A549 (cell line): Measurements from ENCODE around the gene PTPRCAP. TPM values are rescaled to one million over a fixed set of nuclear protein-coding genes. Genes with fewer than 3 reads are reported as not detected.
A peak's percentile ranks its signal among the peaks of the same experiment; 100 is the strongest.

Experiments used
- ATAC-seq, 2 experiments: fragments of 200-7000 bp in 1 of 2; fragments of >200 bp in 1 of 2; cut with Nextera tagmentation in 1 of 2; cut with Tn5 transposase in 1 of 2; 3 replicates each; pipeline versions ENCODE4 v1.8.0 to v1.9.1; 2018 to 2020; ENCODE audit warnings: mild to moderate bottlenecking in 1 of 2, moderate library complexity in 1 of 2
- CTCF ChIA-PET: fragments of 300-600 bp; sonication (Branson Sonifier 250); formaldehyde crosslinking; extraction: SDS; loops from one replicate; lab custom pipeline; 2021; ENCODE audit warnings: antibody characterized with exemption, inconsistent platforms; lab: Yijun Ruan, JAX
- POLR2A ChIA-PET: fragments of 350-600 bp; formaldehyde crosslinking; extraction: SDS; loops from one replicate; lab custom pipeline; 2021; ENCODE audit warnings: antibody characterized with exemption, inconsistent platforms; lab: Yijun Ruan, JAX
- DNase-seq, 2 experiments: peaks; one replicate each; pipeline versions ENCODE4 v3.0.0 to v3.0.0-alpha.2; 2011 to 2016; ENCODE audit warnings: low read depth in 1 of 2, low spot score in 1 of 2
- FAIRE-seq: peaks from 2 replicates; lab custom pipeline; 2011; peaks lifted over from hg19 to GRCh38; lab: Jason Lieb, UNC
- H3K27ac ChIP-seq, 2 experiments: fragments of >200 bp; sonication (Bioruptor Twin); formaldehyde crosslinking; 3 replicates each; pipeline ENCODE4 v1.5.1; 2016 to 2017
- H3K4me1 ChIP-seq: fragments of >200 bp; sonication (Bioruptor Twin); formaldehyde crosslinking; 3 replicates; pipeline ENCODE4 v1.6.1; 2016
- H3K4me2 ChIP-seq: fragments of >200 bp; sonication (Bioruptor Twin); formaldehyde crosslinking; 3 replicates; pipeline ENCODE4 v1.6.1; 2016
- H3K4me3 ChIP-seq: fragments of >200 bp; sonication (Bioruptor Twin); formaldehyde crosslinking; 3 replicates; pipeline ENCODE4 v1.5.1; 2016
- H3K9me3 ChIP-seq: fragments of >200 bp; sonication (Bioruptor Twin); formaldehyde crosslinking; 3 replicates; pipeline ENCODE4 v1.6.1; 2016
- ATOH8 ChIP-seq: fragments of 250-450 bp; sonication (Bioruptor Pico); IDR thresholded peaks from 2 replicates; pipeline ENCODE4 v1.5.0; 2020; ENCODE audit warnings: low read depth, mild to moderate bottlenecking, moderate library complexity
- BCL3 ChIP-seq: fragments of >200 bp; sonication (Bioruptor Twin); formaldehyde crosslinking; IDR thresholded peaks from 3 replicates; pipeline ENCODE4 v1.6.1; 2016
- BHLHE40 ChIP-seq: IDR thresholded peaks from 2 replicates; pipeline ENCODE4 v1.6.1; 2012; ENCODE audit warnings: low read depth, low read length, inconsistent platforms
- CBX8 ChIP-seq: fragments of 200-600 bp; sonication (generic); IDR thresholded peaks from 2 replicates; pipeline ENCODE4 v1.6.1; 2016
- CEBPB ChIP-seq, 2 experiments: fragments of >200 bp in 1 of 2; sonication (Bioruptor Twin) in 1 of 2; formaldehyde crosslinking in 1 of 2; IDR thresholded peaks; 2 replicates each; pipeline ENCODE4 v1.6.1; 2012 to 2016
- CTCF ChIP-seq: fragments of >200 bp; sonication (Bioruptor Twin); formaldehyde crosslinking; IDR thresholded peaks from 3 replicates; pipeline ENCODE4 v1.5.1; 2016
- E2F6 ChIP-seq: IDR thresholded peaks from 2 replicates; pipeline ENCODE4 v1.6.1; 2012; ENCODE audit warnings: low read depth, borderline replicate concordance
- EHMT2 ChIP-seq: fragments of 200-600 bp; sonication (generic); IDR thresholded peaks from 2 replicates; pipeline ENCODE4 v1.6.1; 2016; ENCODE audit warnings: antibody characterized with exemption, low read depth, mild to moderate bottlenecking, moderate library complexity
- EP300 ChIP-seq, 2 experiments: fragments of >200 bp; sonication (Bioruptor Twin); formaldehyde crosslinking; IDR thresholded peaks; 2 replicates in 1 of 2; 3 replicates in 1 of 2; pipeline ENCODE4 v1.6.1; 2016 to 2017
- ESRRA ChIP-seq: fragments of 150-350 bp; IDR thresholded peaks from 2 replicates; pipeline ENCODE4 v1.6.1; 2014; ENCODE audit warnings: mild to moderate bottlenecking, low read length, borderline replicate concordance
- FOSB ChIP-seq: fragments of 250-450 bp; sonication (Bioruptor Pico); IDR thresholded peaks from 2 replicates; pipeline ENCODE4 v1.5.0; 2020; ENCODE audit warnings: mild to moderate bottlenecking, moderate library complexity
- FOSL2 ChIP-seq, 2 experiments: fragments of 450-650 bp in 1 of 2; fragments of >200 bp in 1 of 2; sonication (Bioruptor Twin) in 1 of 2; formaldehyde crosslinking; IDR thresholded peaks; 2 replicates each; pipeline versions ENCODE4 v1.5.0 to v1.6.1; 2016 to 2020; ENCODE audit warnings: mild to moderate bottlenecking in 1 of 2, moderate library complexity in 1 of 2
- HDAC2 ChIP-seq: fragments of 200-600 bp; sonication (generic); IDR thresholded peaks from 2 replicates; pipeline ENCODE4 v1.6.1; 2016
- HOXA7 ChIP-seq: fragments of 250-450 bp; sonication (Bioruptor Pico); IDR thresholded peaks from 2 replicates; pipeline ENCODE4 v1.5.0; 2020; ENCODE audit warnings: mild to moderate bottlenecking, moderate library complexity
- HOXB13 ChIP-seq: fragments of 250-450 bp; sonication (Bioruptor Pico); IDR thresholded peaks from 2 replicates; pipeline ENCODE4 v1.5.0; 2020; ENCODE audit warnings: low read depth, mild to moderate bottlenecking, moderate library complexity
- JUN ChIP-seq, 2 experiments: fragments of >200 bp; sonication (Bioruptor Twin); formaldehyde crosslinking; IDR thresholded peaks; 2 replicates in 1 of 2; 3 replicates in 1 of 2; pipeline ENCODE4 v1.6.1; 2016 to 2017
- JUNB ChIP-seq: fragments of >200 bp; sonication (Bioruptor Twin); formaldehyde crosslinking; IDR thresholded peaks from 2 replicates; pipeline ENCODE4 v1.6.1; 2016
- MAX ChIP-seq: IDR thresholded peaks from 2 replicates; pipeline ENCODE4 v1.6.1; 2012
- NFE2L2 ChIP-seq: fragments of 150-350 bp; conservative IDR thresholded peaks from 2 replicates; pipeline ENCODE4 v1.6.1; 2014; ENCODE audit warnings: low read length
- NPAS2 ChIP-seq: fragments of 250-450 bp; sonication (Bioruptor Pico); IDR thresholded peaks from 2 replicates; pipeline ENCODE4 v1.8.0; 2022; ENCODE audit warnings: mild to moderate bottlenecking, moderate library complexity, borderline replicate concordance
- NR3C1 ChIP-seq: fragments of >200 bp; sonication (Bioruptor Twin); formaldehyde crosslinking; IDR thresholded peaks from 3 replicates; pipeline ENCODE4 v1.6.1; 2017
- POLR2A ChIP-seq: IDR thresholded peaks from 2 replicates; pipeline ENCODE4 v1.6.1; 2012; ENCODE audit warnings: mild to moderate bottlenecking, low read length
- POLR2AphosphoS2 ChIP-seq: conservative IDR thresholded peaks from 2 replicates; pipeline ENCODE4 v1.6.1; 2012; ENCODE audit warnings: low read length, improper control_type of control experiment, inconsistent platforms
- RARB ChIP-seq: fragments of 250-450 bp; sonication (Bioruptor Pico); IDR thresholded peaks from 2 replicates; pipeline ENCODE4 v1.8.0; 2021; ENCODE audit warnings: mild to moderate bottlenecking, moderate library complexity
- RCOR1 ChIP-seq: fragments of 150-350 bp; IDR thresholded peaks from 2 replicates; pipeline ENCODE4 v1.6.1; 2014; ENCODE audit warnings: antibody characterized with exemption, low read length, low read depth
- RNF2 ChIP-seq: fragments of 200-600 bp; sonication (generic); IDR thresholded peaks from 2 replicates; pipeline ENCODE4 v1.6.1; 2016; ENCODE audit warnings: low read depth, mild to moderate bottlenecking, antibody characterized with exemption, moderate library complexity, borderline replicate concordance
- SMC3 ChIP-seq: fragments of >200 bp; sonication (Bioruptor Twin); formaldehyde crosslinking; IDR thresholded peaks from 3 replicates; pipeline ENCODE4 v1.6.1; 2018; ENCODE audit warnings: inconsistent platforms
- SREBF2 ChIP-seq: fragments of 450-650 bp; IDR thresholded peaks from 2 replicates; pipeline ENCODE4 v1.6.1; 2014; ENCODE audit warnings: mild to moderate bottlenecking, moderate library complexity
- TP53 ChIP-seq: fragments of 250-450 bp; sonication (Bioruptor Pico); IDR thresholded peaks from 2 replicates; pipeline ENCODE4 v1.5.0; 2021; ENCODE audit warnings: mild to moderate bottlenecking, moderate library complexity
- ZSCAN20 ChIP-seq: fragments of 250-450 bp; sonication (Bioruptor Pico); IDR thresholded peaks from 2 replicates; pipeline ENCODE4 v1.8.0; 2022; ENCODE audit warnings: mild to moderate bottlenecking, moderate library complexity
- WGBS: methylation state at CpG from one replicate; pipeline ENCODE4 v1.1.6; 2017; ENCODE audit errors: missing lambda C conversion rate; 5-methylcytosine and 5-hydroxymethylcytosine counted together
- polyA plus RNA-seq, 4 experiments: library from polyadenylated mRNA; depleted of rRNA in 3 of 4; stranded (reverse); fragments of >200 nt; fragmentation: RNase III in 1 of 4; extraction: RNeasy Plus Mini Kit Qiagen cat#74134 plus additional on column Dnase treatment in 1 of 4; gene quantifications; 2 replicates in 3 of 4; 3 replicates in 1 of 4; pipeline ENCODE4 v1.2.3, GENCODE V29; 2011 to 2017

The PTPRCAP gene
- polyA plus RNA-seq, 2 of the 4 experiments (the other 2 are of a cell fraction): 0.34 to 0.56 TPM

GRCh38 chr11:67483831-67484665 is 46.6 kb upstream of the PTPRCAP start:
- 87% methylated on average over 16 of the region's 16 CpGs for whole genome bisulfite sequencing
- FAIRE-seq: no peak
- TF ChIP-seq RARB (CRISPR knock-in tag): no peak
- TF ChIP-seq RCOR1: no peak
- TF ChIP-seq NR3C1: no peak
- TF ChIP-seq SREBF2: no peak
- TF ChIP-seq BHLHE40: no peak
- no peak for TF ChIP-seq ESRRA
- no peak for TF ChIP-seq CBX8
- no peak for DNase-seq
- CTCF ChIA-PET: interaction anchor here (1.3 kb wide), 1 partner anchor 10 kb away, joined by 4 read pairs; no protein-coding TSS in a partner anchor
- Histone ChIP-seq H3K4me1 (peaks cover 11% of the 10 kb centered on the region; the same call in 2 of the 3 replicates), H3K27ac (peak overlapping the region in 1 of 2 experiments; percentile 88; a peak in 2 of 6 replicates), H3K9me3 (no peaks in the 10 kb centered on the region), H3K4me2 (peak overlapping the region; percentile 97), H3K4me3 (no peak overlapping the region)
- ATAC-seq: no peak
- POLR2A ChIA-PET: interaction anchor here (1.3 kb wide), 1 partner anchor 17 kb away, joined by 3 read pairs; no protein-coding TSS in a partner anchor

GRCh38 chr11:67482827-67483798 is 45.6 kb upstream of the PTPRCAP start, which contains the start of gene AIP:
Gene AIP (plus strand): TSS chr11:67483026. CDS start chr11:67483159, 133 bp downstream.
- H3K4me1 ChIP-seq: peaks cover 11% of the 10 kb centered on the region; the same call in 2 of the 3 replicates
- H3K27ac ChIP-seq: peak within 1 kb of the TSS; percentile 71 to 88
- peak within 1 kb of the TSS; percentile 55 for H3K4me3 ChIP-seq
- H3K9me3 ChIP-seq: no peaks in the 10 kb centered on the region
- peak; percentile 98 to 99 for DNase-seq
- ChIA-PET CTCF (interaction anchor here (0.7 to 1.8 kb wide), 3 partner anchors 10 to 138 kb away, joined by 3 to 4 read pairs (median 3); no protein-coding TSS in a partner anchor), POLR2A (interaction anchor here (0.6 to 1.3 kb wide), 8 partner anchors 8 to 109 kb away, joined by 3 to 6 read pairs (median 4); partner anchors contain the start of genes CLCF1, PPP1CA and RPS6KB2)
- FAIRE-seq: no peak
- peak within 1 kb of the TSS; percentile 97 for H3K4me2 ChIP-seq
- 15% methylated on average over 57 of the region's 60 CpGs for WGBS
- peak; percentile 98 to 99 for ATAC-seq
- TF ChIP-seq FOSB (CRISPR knock-in tag) (no peak), BCL3 (no peak), E2F6 (peak; percentile 100), CEBPB (IDR thresholded peaks at IDR 0.05) (no peak), ZSCAN20 (CRISPR knock-in tag) (peak; percentile 72; the same call in 1 of the 2 replicates), RCOR1 (no peak), CTCF (no peak), NFE2L2 (no peak), POLR2A (peak; percentile 33), HDAC2 (peak; percentile 82; the same call in 1 of the 2 replicates), TP53 (peak; percentile 29; the same call in 1 of the 2 replicates), EHMT2 (no peak), RNF2 (peak; percentile 98), NR3C1 (no peak), ATOH8 (CRISPR knock-in tag) (no peak), HOXB13 (CRISPR knock-in tag) (no peak), SMC3 (no peak), MAX (peak; percentile 100), HOXA7 (CRISPR knock-in tag) (no peak), NPAS2 (CRISPR knock-in tag) (0 out of 2 replicates have a peak, but pooled peaks have one; percentile 18), CBX8 (no peak), JUN (IDR thresholded peaks at IDR 0.05) (no peak; a peak in 2 of 5 replicates), FOSL2 (IDR thresholded peaks at IDR 0.05) (no peak), FOSL2 (CRISPR knock-in tag; IDR thresholded peaks at IDR 0.05) (0 out of 2 replicates have a peak, but pooled peaks have one; percentile 6), POLR2AphosphoS2 (no peak), EP300 (IDR thresholded peaks at IDR 0.05) (no peak), JUNB (no peak), BHLHE40 (no peak)
